Glomerular endothelial cell (primary cell): ENCODE measurements around the gene DYNC1I2. TPM values are rescaled to one million over a fixed set of nuclear protein-coding genes. Genes with fewer than 3 reads are reported as not detected.

Experiments used
- DNase-seq: peaks from one replicate; pipeline ENCODE4 v3.0.0-alpha.2; 2011; ENCODE audit warnings: low read depth, low spot score; ENCODE audit errors: extremely low read depth
- total RNA-seq: library from RNA; depleted of rRNA; stranded (reverse); fragments of >200 nt; gene quantifications from 2 replicates; pipeline ENCODE4 v1.2.3, GENCODE V29; 2015

DYNC1I2 gene
- total RNA-seq = 159 and 174 TPM in 2 replicates

DNA sequence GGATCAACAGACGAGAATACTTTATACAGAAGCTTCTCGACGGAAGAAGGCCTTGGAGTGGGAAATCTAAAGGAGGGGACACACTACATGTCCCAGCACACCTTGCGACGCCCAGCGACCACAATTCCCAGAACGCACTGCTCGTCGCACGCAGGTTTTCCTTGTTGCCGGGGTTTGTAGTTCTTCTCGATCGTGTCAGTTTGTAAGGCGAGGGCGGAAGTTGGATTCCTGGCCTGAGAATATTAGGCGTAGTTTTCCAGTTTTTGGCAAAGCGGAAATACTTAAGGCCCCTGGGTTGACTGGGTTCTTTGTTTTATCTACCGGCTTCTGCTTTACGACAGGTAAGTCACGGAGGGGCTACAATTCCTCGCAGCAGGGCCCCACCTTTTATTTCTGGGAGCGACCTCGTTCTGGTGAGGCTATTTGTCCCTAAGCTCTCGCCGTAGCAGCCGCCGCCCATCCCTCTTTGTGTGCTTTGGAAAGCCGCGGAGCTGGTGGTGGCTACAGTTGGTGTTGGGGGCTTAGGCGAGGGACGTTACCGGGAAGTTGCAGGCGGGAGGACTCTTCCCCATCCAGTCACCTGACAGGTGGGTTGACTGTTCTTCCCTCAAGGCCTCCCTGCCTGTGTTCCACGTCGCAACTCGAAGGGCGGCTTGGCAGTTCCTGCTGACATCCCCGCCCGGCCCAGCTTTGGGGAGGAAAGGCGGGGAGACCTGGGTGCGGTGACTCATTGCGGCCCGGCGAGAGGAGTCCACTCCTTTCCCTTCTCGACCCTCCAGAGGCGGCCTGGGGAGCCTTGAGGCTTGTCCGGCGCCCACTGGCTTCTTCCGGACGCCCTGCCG is at the start of gene DYNC1I2:
TSS of gene DYNC1I2 (plus strand) at position 183 of the 842 bp plus-strand sequence. CDS start 2,687 bp downstream, outside the sequence.
- DNase-seq = peak; percentile 94

- no peak for DNase-seq
These were observed 35.4 kb upstream of the DYNC1I2 start for GRCh38 chr2:171651667-171652415.

DNA sequence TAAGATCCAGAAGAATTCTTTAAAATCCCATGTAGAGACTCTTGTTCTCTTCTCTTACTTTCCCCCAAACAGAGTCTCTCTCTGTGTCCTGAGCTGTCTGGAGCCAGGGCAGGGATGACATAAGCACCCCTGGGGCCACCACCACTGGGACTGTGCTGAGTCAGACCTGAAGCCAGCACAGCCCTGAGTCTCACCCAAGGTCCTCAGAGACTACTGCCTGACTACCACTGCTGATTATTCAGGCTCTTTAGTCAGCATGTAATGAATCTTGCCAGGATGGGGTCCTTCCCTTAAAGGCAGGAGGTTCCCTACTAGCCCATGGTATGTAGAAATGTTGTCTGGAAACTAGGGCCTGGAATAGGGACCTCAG is 34.9 kb upstream of the DYNC1I2 start:
- no peak for DNase-seq

- no peak for DNase-seq
These were observed 31.7 kb upstream of the DYNC1I2 start for GRCh38 chr2:171655586-171655985.

DNA sequence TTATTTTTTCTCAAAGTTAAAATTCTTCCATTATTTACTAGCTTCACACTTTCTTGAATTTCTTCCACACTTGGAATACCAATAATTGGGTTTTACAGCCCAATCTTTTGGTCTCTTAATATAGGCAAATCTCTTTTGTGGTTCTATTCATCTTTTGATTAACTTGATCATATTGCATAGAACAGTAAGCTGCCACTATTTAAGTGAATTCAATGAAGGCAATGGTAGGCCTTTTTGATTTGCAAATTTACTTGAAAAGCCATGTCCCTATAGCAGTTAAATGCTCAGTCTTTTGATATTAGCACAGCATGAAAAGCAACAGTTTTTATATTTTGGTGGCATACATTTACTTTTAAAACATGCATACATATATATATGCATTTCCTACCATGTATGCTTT is 20.2 kb upstream of the DYNC1I2 start:
- DNase-seq = no peak

DNA sequence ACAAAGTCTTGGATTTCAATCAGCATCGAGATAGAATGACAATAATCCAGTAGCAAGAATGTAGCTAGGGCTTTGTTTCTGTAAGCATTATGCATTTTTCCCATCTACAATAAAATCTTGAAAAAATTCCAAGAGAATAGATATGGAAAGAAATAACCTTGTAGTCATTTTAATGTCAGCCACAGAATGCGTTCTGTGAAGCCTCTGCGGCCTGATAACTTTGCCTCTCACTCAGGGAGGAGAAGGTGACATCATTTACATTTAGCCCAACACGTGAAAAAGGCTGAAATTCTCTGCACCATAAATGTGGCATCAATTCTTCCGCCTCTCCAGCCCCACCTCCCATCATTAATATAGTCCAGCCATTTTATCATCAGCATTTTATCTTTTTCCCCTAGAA is 19.1 kb upstream of the DYNC1I2 start:
- DNase-seq = no peak

DNA sequence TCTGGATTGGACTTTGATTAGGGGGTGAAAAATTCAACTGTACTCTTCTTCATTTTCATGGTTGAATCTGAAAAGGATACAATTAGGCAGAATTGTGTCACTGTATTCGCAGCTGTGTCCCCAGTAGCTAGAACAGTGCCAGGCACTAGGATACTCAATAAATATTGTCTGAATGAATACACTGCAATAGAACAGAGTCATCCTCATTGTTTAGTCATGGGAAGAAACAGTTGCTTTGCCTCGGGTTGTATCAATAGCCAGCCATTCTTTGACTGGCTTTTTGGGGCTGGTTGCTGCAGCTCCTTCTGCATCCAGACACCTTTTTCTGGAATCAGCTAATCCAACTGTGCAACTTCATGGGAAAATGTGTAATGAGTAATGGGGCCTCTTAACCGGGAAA is 18.1 kb upstream of the DYNC1I2 start:
- no peak for DNase-seq

DNA sequence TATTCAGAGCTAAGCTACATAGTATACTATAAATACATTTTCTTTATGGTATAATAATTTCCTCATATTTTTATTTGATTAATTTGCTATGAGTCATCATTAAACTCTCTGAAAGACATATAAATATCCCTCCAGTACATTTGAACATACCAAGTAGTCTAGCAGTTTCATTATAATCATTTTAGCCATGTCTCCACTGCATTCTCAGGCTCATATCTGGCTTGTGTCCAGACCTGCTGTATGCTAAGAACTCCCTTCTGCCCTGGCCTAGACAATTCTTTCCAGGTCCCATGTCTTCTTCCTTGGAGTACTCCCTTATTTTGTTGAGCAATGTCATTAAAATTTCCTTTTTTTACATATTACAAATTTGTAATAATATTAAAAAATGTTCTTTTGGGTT is 16.6 kb upstream of the DYNC1I2 start:
- DNase-seq = no peak

DNA sequence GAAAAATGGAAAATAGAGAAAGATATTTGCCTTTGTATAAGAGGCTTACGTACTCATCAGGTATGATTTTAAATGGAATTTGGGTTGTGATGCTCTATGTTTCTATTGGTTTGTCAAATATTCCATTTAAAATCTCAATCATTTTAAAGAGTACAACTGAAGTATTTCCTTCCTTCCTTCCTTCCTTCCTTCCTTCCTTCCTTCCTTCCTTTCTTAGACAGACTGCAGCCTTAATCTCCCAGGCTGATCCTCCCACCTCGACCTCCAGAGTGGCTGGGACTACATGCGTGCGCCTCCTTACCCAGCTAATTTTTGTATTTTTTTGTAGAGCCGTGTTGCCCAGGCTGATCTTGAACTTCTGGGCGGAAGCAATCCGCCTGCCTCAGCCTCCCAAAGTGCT is 15.4 kb upstream of the DYNC1I2 start:
- DNase-seq = no peak

- DNase-seq = no peak
These were observed 13.4 kb upstream of the DYNC1I2 start for GRCh38 chr2:171673905-171674304.

DNA sequence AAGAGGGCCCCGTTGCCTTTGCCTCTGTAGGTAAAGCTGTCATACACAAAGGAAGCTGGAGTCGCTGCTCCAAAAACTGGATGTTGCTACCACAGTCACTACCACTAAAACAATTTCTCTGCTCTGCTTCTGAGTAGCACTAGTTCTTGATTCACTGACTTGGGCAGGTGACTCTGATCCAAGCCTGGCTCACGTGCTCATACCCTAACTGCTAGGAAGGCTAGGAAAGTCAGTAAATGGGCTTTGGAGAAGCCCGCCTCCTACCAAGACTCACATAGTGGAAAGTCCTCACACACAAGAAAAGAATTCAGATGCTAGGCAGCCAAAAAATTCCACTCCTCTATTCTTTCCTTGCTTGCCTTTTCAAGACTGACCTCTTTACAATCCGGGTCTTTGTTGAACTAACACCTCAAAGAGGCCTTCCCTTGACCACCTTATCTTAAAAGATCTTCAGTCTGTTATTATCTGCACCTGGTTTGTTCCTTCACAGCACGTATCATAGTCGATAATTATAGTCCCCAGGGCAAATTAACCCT is 11.4 kb upstream of the DYNC1I2 start:
- no peak for DNase-seq

DNA sequence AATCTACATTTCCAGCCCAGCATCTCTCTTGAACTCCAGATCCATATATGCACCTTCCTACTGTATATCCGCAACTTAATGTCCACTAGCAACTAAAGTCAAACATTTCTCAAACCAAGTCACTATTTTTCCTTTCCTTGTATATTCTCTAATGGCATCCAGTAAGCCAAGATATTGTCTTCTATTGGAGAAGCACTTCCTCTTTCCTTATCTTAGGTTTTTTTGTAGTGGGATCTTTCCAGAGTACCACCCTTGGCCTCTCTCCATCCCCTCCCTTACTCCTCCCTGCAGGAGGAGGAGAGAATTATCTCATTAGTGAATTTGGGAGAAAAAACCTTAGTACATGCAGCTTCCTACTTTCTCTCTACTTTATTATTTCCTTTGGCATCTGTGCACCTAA is 8.7 kb upstream of the DYNC1I2 start:
- no peak for DNase-seq

DNA sequence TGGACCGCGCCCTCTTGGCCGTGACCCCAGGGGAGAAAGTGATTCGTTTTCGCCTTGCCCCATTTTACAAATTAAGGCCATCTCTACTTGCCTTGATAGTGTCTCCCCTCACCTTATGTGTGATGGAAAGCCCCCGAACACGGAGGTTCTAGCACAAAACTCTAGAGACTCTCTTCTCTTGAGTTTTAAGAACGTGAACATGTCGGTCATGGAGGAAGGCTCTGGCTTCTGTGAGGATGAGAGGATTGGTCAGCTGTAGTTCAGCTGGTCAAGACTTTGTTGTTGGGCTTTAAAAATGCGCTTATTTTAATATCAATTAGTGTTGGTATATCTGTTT is 828 bp downstream of the DYNC1I2 start:
- no peak for DNase-seq

GRCh38 chr2:171692331-171692730 is 5.1 kb downstream of the DYNC1I2 start:
- no peak for DNase-seq

DNA sequence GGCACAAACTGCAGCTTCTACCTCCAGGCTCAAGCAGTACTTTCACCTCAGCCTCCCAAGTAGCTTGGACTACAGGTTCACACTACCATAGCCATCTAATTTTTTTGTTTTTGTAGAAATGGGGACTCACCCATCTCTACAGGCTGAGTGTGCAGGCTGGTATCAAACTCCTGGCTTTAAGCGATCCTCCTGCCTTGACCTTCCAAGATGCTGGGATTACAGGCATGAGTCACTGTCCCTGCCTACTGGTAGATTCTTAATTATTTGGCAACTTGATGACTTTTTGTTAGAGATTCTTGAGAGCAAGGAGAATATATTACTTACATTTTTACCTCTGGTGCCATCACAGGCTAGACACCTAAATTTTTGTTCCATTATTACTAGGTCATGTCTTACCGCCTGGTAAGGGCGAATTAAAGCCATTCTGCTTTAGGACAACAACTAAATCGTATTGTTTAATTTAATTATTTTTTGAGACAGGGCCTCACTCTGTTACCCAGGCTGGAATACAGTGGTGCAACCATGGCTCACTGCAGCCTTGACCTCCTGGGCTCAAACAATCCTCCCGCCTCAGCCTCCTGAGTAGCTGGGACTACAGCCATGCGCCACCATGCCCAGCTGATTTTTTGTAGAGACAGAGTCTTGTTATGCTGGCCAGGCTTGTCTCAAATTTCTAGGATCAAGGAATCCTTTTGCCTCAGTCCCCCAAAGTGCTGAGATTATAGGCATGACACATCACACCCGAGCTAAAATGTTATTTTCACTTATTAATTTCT is 15.7 kb downstream of the DYNC1I2 start:
- no peak for DNase-seq

GRCh38 chr2:171703574-171704347 is 16.5 kb downstream of the DYNC1I2 start:
- no peak for DNase-seq

DNA sequence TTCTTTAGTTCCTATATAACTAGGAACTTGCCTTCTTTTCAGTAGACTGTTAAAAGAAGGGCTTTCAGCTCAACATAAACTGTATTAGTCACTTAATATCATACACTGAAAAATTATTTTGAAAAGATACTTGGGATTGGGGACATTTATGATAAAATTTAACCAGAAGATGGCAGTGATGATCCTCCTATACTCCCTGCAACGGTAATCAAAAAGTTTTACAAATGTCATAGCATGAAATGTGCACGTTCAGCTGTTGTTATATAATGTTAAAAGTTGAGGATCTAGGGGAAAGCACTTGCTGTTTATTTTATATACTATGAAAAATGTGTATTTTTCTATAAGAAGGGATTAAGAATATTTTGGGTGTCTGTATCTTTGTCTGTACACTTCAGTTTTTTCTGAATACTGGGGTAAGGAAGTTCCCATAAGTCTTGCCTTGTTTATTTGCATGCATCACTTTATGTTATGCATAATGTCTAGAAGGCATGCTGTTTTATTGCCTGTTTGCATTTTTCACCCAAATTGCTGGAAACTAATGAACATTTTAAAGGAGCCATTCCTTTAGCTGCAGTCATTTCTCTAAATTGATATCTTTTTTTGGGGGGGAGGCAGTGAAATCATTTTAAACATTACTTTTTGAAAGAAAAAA is 19.0 kb downstream of the DYNC1I2 start:
- no peak for DNase-seq

DNA sequence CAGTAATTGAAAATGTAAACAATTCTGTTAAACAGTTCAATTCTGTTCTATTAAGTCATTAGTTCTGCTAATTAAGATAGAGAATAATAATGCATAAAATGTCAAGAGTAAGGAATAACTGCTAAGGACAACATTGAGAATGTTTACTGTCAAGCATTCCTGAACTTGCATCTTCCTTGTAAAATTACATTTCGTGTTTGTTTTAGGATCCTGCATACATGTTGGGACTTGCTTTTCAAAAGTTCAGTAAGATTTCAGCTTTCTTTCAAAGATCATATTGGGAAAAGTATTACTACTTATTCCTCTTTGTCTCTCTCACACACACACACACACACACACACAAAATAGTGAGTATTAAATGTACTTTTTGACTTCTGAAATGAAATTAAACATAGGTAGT is 20.5 kb downstream of the DYNC1I2 start:
- DNase-seq = no peak

GRCh38 chr2:171709011-171709685 is 21.9 kb downstream of the DYNC1I2 start:
- no peak for DNase-seq
